B cell (primary cell): ENCODE measurements around the gene NOS3. TPM values are rescaled to one million over a fixed set of nuclear protein-coding genes. Genes with fewer than 3 reads are reported as not detected.

Source experiments
- ATAC-seq: fragments of 200-7000 bp; cut with Tn5 transposase; one replicate; pipeline ENCODE4 v1.10.0; 2021; ENCODE audit warnings: low read depth, mild to moderate bottlenecking, moderate number of reproducible peaks, moderate library complexity
- CTCF ChIA-PET: fragments of 350-600 bp; sonication (Branson Sonifier 250); formaldehyde crosslinking; loops from one replicate; lab custom pipeline; 2021; ENCODE audit warnings: antibody characterized with exemption, inconsistent platforms; lab: Charles Lee
- POLR2A ChIA-PET: fragments of 350-600 bp; sonication (Branson Sonifier 250); formaldehyde crosslinking; loops from one replicate; lab custom pipeline; 2021; ENCODE audit warnings: antibody characterized with exemption; lab: Charles Lee
- DNase-seq: peaks from one replicate; pipeline ENCODE4 v3.0.0; 2013
- H2AFZ ChIP-seq: 2 replicates; pipeline ENCODE4 v1.6.1; 2012; ENCODE audit warnings: mild to moderate bottlenecking, low read depth, low read length; ENCODE audit not compliant: insufficient read depth, poor library complexity, severe bottlenecking
- H3K27ac ChIP-seq, 2 donors: 1 replicate in 1 of 2; 2 replicates in 1 of 2; pipeline ENCODE4 v1.5.1; 2012 to 2013; ENCODE audit warnings: low read length in 2 of 2, mild to moderate bottlenecking in 2 of 2, moderate library complexity in 1 of 2
- H3K27me3 ChIP-seq, 4 experiments: fragments of 200-600 bp in 1 of 4; sonication (generic) in 1 of 4; replicated peaks in 1 of 4; 1 replicate in 2 of 4; 2 replicates in 2 of 4; pipeline versions ENCODE4 v1.6.1 to v1.7.0; 2013 to 2016; ENCODE audit warnings: low read length in 3 of 4, mild to moderate bottlenecking in 2 of 4, mixed read lengths in 1 of 4, moderate library complexity in 1 of 4; ENCODE audit not compliant: insufficient read depth in 4 of 4, control insufficient read depth in 3 of 4; ENCODE audit errors: control extremely low read depth in 1 of 4
- H3K36me3 ChIP-seq, 2 experiments: replicated peaks in 1 of 2; 1 replicate in 1 of 2; 2 replicates in 1 of 2; pipeline versions ENCODE4 v1.6.1 to v1.7.1; 2013; ENCODE audit warnings: low read length in 1 of 2; ENCODE audit not compliant: insufficient read depth in 2 of 2, control insufficient read depth in 1 of 2; ENCODE audit errors: control extremely low read depth in 1 of 2, extremely low read depth in 1 of 2
- H3K4me1 ChIP-seq, 2 donors: fragments of 200-600 bp in 1 of 2; sonication (generic) in 1 of 2; 1 replicate in 1 of 2; 2 replicates in 1 of 2; pipeline versions ENCODE4 v1.5.1 to v1.6.1; 2013 to 2017; ENCODE audit warnings: low read length in 2 of 2; ENCODE audit not compliant: control insufficient read depth in 2 of 2, insufficient read depth in 2 of 2
- H3K4me2 ChIP-seq: replicated peaks from 2 replicates; pipeline ENCODE3; 2012; ENCODE audit warnings: mild to moderate bottlenecking, low read depth, low read length; ENCODE audit not compliant: poor library complexity, severe bottlenecking
- H3K4me3 ChIP-seq, 5 experiments: fragments of 200-600 bp in 1 of 5; sonication (generic) in 1 of 5; 1 replicate in 3 of 5; 2 replicates in 2 of 5; pipeline versions ENCODE4 v1.5.1 to v1.7.0; 2011 to 2016; ENCODE audit warnings: low read length in 4 of 5, mild to moderate bottlenecking in 4 of 5, low read depth in 2 of 5, control low read depth in 1 of 5, moderate library complexity in 1 of 5; ENCODE audit not compliant: insufficient read depth in 1 of 5; ENCODE audit errors: control extremely low read depth in 1 of 5, extremely low read depth in 1 of 5
- H3K79me2 ChIP-seq: fragments of 200-600 bp; sonication (generic); one replicate; pipeline ENCODE4 v1.6.0; 2016; ENCODE audit warnings: low read length; ENCODE audit not compliant: control insufficient read depth, insufficient read depth
- H3K9ac ChIP-seq: fragments of 200-600 bp; sonication (generic); 2 replicates; pipeline ENCODE4 v1.6.1; 2017; ENCODE audit warnings: mild to moderate bottlenecking, low read length, moderate library complexity
- H3K9me3 ChIP-seq, 3 donors: one replicate each; pipeline versions ENCODE4 v1.6.1 to v1.7.1; 2013; ENCODE audit warnings: low read length in 2 of 3; ENCODE audit not compliant: control insufficient read depth in 2 of 3, insufficient read depth in 1 of 3; ENCODE audit errors: control extremely low read depth in 1 of 3
- H4K20me1 ChIP-seq: 2 replicates; pipeline ENCODE4 v1.6.0; 2012; ENCODE audit warnings: mild to moderate bottlenecking, low read length; ENCODE audit not compliant: insufficient read depth, control insufficient read depth, poor library complexity, severe bottlenecking
- H3K27ac Mint-ChIP-seq: one replicate; pipeline ENCODE4 v1.8.0; 2021; ENCODE audit warnings: mixed read lengths
- H3K27me3 Mint-ChIP-seq: one replicate; pipeline ENCODE4 v1.8.0; 2021; ENCODE audit warnings: mixed read lengths
- H3K4me1 Mint-ChIP-seq: one replicate; pipeline ENCODE4 v1.8.0; 2021; ENCODE audit warnings: mixed read lengths
- H3K4me3 Mint-ChIP-seq: one replicate; pipeline ENCODE4 v1.8.0; 2021; ENCODE audit warnings: mixed read lengths
- H3K9me3 Mint-ChIP-seq: one replicate; pipeline ENCODE4 v1.8.0; 2022; ENCODE audit warnings: mixed read lengths; ENCODE audit not compliant: insufficient read depth
- EZH2 ChIP-seq: IDR thresholded peaks from 2 replicates; pipeline ENCODE4 v1.6.1; 2012; ENCODE audit warnings: borderline replicate concordance, low read depth, mild to moderate bottlenecking, moderate library complexity, low read length; ENCODE audit not compliant: insufficient read depth, poor library complexity, severe bottlenecking
- WGBS: methylation state at CpG from one replicate; pipeline ENCODE4 v1.1.5; 2013; ENCODE audit warnings: missing lambda C conversion rate; ENCODE audit not compliant: insufficient coverage; 5-methylcytosine and 5-hydroxymethylcytosine counted together
- intact Hi-C: fragments of 100-400 bp; cut with micrococcal nuclease; formaldehyde crosslinking; loops from one replicate; pipeline ENCODE4 v1.10.0; 2022
- polyA plus RNA-seq: library from polyadenylated mRNA; depleted of rRNA; stranded (reverse); fragments of >200 nt; gene quantifications from 2 replicates; pipeline ENCODE4 v1.2.3, GENCODE V29; 2012
- total RNA-seq, 2 donors: library from RNA; stranded (reverse); fragments of 120-200 nt in 1 of 2; gene quantifications; 1 replicate in 1 of 2; 2 replicates in 1 of 2; pipeline versions ENCODE4 v1.2.3 to v1.2.4, GENCODE V29; 2013 to 2022
- TF ChIP-seq, protein P1 (sequence below): fragments of 200-600 bp; IDR thresholded peaks from one replicate; pipeline ENCODE4 v1.8.0; 2022; ENCODE audit warnings: antibody characterized with exemption, mild to moderate bottlenecking

Gene NOS3
- total and polyA plus RNA-seq, 2 donors (not counting 1 experiment from before 2014, with no cell fraction given) = 0.39 to 0.54 TPM

DNA sequence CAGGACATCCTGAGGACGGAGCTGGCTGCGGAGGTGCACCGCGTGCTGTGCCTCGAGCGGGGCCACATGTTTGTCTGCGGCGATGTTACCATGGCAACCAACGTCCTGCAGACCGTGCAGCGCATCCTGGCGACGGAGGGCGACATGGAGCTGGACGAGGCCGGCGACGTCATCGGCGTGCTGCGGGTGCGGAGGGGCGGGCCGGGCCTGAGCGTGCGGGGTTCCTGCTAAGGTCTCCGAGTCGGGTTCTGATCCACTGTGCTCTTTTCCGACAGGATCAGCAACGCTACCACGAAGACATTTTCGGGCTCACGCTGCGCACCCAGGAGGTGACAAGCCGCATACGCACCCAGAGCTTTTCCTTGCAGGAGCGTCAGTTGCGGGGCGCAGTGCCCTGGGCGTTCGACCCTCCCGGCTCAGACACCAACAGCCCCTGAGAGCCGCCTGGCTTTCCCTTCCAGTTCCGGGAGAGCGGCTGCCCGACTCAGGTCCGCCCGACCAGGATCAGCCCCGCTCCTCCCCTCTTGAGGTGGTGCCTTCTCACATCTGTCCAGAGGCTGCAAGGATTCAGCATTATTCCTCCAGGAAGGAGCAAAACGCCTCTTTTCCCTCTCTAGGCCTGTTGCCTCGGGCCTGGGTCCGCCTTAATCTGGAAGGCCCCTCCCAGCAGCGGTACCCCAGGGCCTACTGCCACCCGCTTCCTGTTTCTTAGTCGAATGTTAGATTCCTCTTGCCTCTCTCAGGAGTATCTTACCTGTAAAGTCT, 23.1 kb downstream of the NOS3 start:
- H2AFZ ChIP-seq = peak overlapping the region; percentile 51
- peaks cover 26 to 49% of the 10 kb centered on the region in 2 donors for H3K4me1 ChIP-seq
- 8% methylated on average over 52 of the region's 55 CpGs for WGBS
- intact Hi-C loops = loop anchor here (1.0 to 5.0 kb wide), 6 partner anchors 14 to 213 kb away; partner anchors contain the start of genes ABCB8, ABCF2, AGAP3 and CDK5
- H3K4me3 ChIP-seq = peak overlapping the region; percentile 17 to 75 (median 66)
- H3K4me1 Mint-ChIP-seq = peaks cover 44% of the 10 kb centered on the region
- ATAC-seq (peak; percentile 68), DNase-seq (peak; percentile 95)
- peaks cover 0 to 25% (median 0%) of the 10 kb centered on the region in 3 donors for H3K9me3 ChIP-seq
- peak overlapping the region; percentile 85 to 89 for H3K27ac ChIP-seq
- H3K79me2 ChIP-seq = no peaks in the 10 kb centered on the region
- no peaks in the 10 kb centered on the region for H3K9me3 Mint-ChIP-seq
- H3K4me2 ChIP-seq = peak overlapping the region; percentile 96
- no peaks in the 10 kb centered on the region for H4K20me1 ChIP-seq
- H3K36me3 ChIP-seq = no peaks in the 10 kb centered on the region
- CTCF ChIA-PET = interaction anchor here (0.9 to 1.4 kb wide), 4 partner anchors 9 to 39 kb away, joined by 3 to 5 read pairs (median 4); no protein-coding TSS in a partner anchor
- H3K4me3 Mint-ChIP-seq = peak overlapping the region; percentile 97
- peaks cover 8% of the 10 kb centered on the region for H3K27me3 Mint-ChIP-seq
- TF ChIP-seq EZH2 = no peak
- TF ChIP-seq, protein P1, sequence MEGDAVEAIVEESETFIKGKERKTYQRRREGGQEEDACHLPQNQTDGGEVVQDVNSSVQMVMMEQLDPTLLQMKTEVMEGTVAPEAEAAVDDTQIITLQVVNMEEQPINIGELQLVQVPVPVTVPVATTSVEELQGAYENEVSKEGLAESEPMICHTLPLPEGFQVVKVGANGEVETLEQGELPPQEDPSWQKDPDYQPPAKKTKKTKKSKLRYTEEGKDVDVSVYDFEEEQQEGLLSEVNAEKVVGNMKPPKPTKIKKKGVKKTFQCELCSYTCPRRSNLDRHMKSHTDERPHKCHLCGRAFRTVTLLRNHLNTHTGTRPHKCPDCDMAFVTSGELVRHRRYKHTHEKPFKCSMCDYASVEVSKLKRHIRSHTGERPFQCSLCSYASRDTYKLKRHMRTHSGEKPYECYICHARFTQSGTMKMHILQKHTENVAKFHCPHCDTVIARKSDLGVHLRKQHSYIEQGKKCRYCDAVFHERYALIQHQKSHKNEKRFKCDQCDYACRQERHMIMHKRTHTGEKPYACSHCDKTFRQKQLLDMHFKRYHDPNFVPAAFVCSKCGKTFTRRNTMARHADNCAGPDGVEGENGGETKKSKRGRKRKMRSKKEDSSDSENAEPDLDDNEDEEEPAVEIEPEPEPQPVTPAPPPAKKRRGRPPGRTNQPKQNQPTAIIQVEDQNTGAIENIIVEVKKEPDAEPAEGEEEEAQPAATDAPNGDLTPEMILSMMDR = no peak
- POLR2A ChIA-PET = interaction anchor here (0.6 to 1.3 kb wide), 5 partner anchors 14 to 863 kb away, joined by 3 to 12 read pairs (median 5); partner anchors contain the start of genes ABCB8 and PRKAG2
- H3K9ac ChIP-seq = peak overlapping the region; percentile 79
- peaks cover 0 to 16% (median under 1%) of the 10 kb centered on the region in 4 experiments for H3K27me3 ChIP-seq
- H3K27ac Mint-ChIP-seq = peak overlapping the region; percentile 97
